CD4-positive, alpha-beta T cell treated with Interleukin-1 beta for 1 hour (primary cell): ENCODE measurements around the gene SLC25A12.

Source experiments
- DNase-seq, 2 donors: peaks; one replicate each; pipeline ENCODE4 v3.0.0-alpha.2; 2020 to 2022

SLC25A12 gene

GRCh38 chr2:171889333-171889732 lies 4.7 kb downstream of the SLC25A12 start:
- no peak for DNase-seq

DNA sequence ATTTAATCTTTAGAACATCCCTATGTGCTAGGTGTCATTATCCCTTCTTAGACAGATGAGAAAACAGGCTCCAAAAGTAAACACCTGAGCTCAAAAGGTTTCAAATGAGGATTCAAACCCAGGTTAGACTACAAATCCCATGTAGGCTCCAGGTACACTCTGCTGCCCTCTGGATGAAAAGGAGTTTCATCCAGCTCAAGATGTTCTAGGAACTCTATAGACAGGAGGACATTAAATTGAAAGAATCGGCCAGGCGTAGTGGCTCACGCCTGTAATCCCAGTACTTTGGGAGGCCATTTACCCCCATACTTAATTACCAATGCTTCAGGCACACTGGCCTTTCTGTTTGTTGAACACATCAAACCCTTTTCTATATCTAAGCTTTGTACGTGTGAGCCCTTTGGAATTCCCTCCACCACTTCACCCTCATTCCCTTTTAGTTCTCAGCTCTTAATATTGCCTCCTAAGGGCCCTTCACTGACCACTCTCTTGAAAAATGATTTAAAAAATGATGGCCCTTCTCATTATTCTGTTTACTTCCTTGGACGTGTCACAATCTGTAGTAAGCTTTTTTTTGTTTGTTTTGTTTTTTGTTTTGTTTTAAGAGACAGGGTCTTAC lies 10.7 kb downstream of the SLC25A12 start:
- no peak for DNase-seq

- DNase-seq, result no peak
These were observed 11.8 kb downstream of the SLC25A12 start for GRCh38 chr2:171882089-171882769.

DNA sequence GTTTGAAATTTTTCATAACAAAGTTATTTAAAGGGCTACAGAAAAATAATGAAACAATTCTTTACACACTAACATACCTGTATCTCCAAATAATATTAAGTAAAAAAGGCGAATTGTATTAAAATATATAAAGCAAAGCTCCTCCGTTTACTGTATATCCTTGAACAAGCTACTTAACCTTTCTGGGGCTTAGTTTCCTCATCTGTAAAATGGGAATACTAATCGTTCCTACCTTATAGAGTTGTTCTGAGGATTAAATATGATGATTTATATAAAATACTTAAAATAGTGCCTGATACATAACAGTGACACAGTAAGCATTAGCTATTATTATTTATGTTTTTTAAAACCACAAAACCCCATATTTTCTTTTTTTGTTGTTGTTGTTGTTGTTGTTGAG lies 13.3 kb downstream of the SLC25A12 start:
- DNase-seq, result no peak

- no peak for DNase-seq
These were observed 14.2 kb downstream of the SLC25A12 start for GRCh38 chr2:171879865-171880264.

DNA sequence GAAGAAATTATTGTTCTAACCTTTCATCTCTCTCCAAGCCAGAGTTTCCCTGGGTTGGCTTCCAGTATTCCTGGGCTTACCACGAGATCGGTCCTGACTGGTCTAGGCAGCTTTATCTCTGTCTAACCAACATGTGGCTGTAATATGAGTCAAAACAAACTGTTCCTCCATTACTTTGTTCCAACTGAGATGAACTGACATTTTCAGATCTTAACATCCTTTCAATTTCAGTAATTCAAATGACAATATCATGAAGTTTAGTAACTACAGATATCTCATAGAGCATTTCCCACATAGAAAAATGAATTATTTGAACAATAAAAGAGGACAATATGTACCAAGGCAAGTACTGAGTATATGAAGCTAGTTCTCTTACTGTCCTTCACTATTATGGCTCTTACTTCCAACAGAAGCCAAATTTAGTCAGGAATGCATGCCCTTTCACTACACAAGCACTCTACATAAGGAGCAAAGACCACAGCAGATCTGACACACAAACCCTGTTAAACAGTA lies 15.5 kb downstream of the SLC25A12 start:
- DNase-seq, result no peak

DNA sequence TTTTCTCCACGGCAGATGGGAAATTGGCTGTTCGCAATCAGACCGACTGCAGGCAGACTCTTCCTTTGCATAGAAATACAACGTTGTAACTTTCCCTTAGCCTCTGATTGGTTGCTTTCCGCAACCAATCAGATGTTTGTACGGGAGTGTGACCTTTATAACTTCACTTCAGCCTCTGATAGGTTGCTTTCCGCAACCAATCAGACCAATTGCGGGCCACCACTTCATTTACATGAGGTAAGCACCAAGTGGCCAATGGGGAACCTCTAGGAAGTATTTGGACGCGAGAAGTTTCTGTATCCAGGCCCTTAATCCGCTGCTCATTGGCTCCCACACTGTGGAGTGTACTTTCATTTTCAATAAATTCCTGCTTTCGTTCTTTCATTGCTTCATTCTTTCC lies 19.1 kb downstream of the SLC25A12 start:
- no peak for DNase-seq

DNA sequence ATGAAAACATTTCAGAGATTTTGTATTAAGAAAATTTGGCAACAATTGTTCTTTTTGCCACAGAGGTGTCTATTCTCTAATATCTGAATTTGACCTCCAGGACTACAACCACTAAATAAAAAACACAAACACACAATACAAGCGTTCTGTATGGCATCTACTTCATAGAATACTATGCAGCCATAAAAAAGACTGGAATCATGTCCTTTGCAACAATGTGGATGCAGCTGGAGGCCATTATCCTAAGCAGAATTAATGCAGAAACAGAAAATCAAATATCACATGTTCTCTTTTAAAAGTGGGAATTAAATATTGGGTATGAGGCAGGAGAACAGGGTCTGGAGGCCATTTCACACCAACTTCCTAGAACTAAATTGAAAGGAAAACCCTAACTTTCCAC lies 19.5 kb downstream of the SLC25A12 start:
- no peak for DNase-seq

DNA sequence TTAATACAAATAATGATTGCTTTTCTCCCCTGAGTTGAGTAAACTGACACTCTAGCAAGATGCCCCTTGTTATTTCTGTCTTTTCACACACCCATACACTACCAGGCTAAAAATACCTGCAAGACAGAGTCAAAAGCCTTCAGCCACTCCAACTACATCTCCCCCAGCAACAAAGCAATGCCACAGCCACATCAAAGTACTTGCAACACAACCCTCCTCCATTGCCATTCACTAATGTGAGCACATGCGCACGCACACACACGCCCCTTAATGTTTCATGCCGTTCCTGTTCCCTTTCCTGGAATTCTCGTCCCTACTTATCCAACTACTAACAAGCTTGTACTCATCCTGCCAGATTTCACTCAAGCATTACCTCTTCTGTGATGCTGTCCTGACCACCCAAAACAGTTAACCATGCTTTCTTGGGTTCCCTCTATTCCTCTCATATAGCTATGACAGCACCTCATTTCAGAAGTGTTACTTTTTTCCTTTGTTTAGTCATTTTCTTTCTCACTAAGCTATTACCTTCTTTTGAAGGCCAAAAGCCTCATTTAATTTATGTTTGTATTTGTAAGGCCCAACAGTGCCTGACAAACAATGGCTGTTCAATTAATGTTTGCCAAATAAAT lies 29.6 kb downstream of the SLC25A12 start:
- no peak for DNase-seq

- no peak for DNase-seq
These were observed 31.5 kb downstream of the SLC25A12 start for GRCh38 chr2:171862501-171862900.

GRCh38 chr2:171858397-171858958 lies 35.6 kb downstream of the SLC25A12 start:
- no peak for DNase-seq

- DNase-seq, result no peak
These were observed 38.6 kb downstream of the SLC25A12 start for GRCh38 chr2:171855401-171855800.

- no peak for DNase-seq
These were observed 41.6 kb downstream of the SLC25A12 start for GRCh38 chr2:171852366-171852888.

- no peak for DNase-seq
These were observed 46.4 kb downstream of the SLC25A12 start for GRCh38 chr2:171847627-171848026.

DNA sequence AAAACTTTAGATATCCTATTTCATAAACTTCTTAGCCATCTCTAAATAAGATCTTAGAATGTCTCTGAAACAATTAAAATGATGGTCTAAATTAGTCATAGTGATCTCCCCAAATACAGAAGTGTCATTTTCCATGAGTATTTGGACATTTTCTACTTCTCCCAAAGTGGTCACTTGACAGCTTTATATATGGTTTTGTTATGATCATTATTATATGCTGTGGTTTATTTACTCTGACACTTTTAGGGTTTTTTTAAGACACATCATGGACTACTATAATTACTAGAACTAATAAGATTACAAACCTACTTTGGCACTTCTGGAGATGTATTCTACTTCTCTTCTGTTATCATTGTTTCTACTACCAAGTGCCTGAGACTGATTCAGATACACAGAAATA lies 47.1 kb downstream of the SLC25A12 start:
- no peak for DNase-seq

DNA sequence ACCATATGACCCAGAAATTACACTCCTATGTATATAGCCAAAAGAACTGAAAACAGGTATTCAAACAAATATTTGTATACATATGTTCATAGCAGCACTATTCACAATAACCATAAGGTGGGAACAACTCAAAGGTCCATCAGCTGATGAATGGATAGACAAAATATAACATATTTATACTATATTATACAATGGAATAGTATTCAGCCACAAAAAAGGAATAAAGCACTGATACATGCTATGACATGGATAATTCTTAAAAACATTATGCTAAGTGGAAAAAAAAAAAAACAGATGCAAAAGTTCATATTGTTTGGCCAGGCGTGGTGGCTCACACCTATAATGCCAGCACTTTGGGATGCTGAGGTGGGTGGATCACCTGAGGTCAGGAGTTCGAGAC lies 52.0 kb downstream of the SLC25A12 start:
- no peak for DNase-seq

DNA sequence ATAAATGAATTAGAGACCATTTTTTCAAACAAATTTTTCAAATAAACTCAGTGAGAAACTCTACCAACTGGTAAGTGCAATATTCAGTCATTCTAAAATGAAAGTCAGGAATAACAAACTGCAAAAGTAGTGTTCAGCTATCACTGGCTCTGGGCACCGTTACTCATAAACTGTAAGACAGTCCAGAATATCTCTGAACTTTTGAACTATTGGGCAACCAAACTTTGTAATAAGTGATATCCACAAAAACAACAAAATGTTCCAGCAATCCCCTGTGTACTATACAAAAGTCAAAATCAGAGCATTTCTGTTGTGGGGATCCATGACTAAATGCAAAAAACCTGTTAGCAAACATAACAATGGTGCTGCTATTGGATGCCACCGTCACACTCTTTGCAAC lies 56.3 kb downstream of the SLC25A12 start:
- DNase-seq, result no peak

GRCh38 chr2:171836146-171836910 lies 57.7 kb downstream of the SLC25A12 start:
- DNase-seq, result no peak

DNA sequence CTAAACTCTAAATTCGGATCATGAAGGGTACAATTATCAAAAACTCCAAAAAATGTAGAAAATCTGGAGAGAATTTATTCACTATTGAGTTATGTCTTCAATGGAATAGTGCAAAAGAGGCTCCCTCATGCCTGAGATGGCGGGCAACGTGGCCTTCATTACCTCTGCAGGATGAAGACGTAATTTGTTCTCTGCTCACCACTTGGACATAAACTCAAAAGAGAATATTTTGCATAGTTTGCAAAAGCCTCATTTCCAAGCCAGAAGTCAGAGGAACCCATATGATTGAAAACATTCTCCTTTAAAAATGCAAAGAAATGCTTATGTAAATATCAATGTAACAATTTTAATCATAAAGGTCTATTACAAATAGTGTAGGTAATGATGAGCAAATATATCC lies 58.7 kb downstream of the SLC25A12 start:
- no peak for DNase-seq

DNA sequence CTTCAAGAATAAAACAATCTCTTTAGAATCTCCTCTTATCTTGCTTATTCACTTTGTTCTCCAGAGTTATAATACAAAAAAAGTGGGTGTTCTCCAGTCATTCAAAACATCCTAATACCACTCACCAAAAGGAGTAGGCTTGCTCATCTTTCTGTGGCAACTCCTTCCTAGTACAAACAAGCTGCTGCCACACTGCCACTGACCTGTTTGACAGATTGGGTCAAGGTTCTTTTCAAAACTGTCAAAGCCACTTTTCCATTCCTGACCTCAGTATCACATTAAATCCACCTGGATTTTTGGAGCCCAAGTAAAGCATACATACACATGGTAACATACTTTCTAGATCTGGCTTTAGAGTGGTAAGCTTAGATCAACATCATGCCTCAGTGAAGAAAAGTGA lies 59.8 kb downstream of the SLC25A12 start:
- DNase-seq, result no peak

GRCh38 chr2:171832489-171832888 lies 61.6 kb downstream of the SLC25A12 start:
- no peak for DNase-seq

DNA sequence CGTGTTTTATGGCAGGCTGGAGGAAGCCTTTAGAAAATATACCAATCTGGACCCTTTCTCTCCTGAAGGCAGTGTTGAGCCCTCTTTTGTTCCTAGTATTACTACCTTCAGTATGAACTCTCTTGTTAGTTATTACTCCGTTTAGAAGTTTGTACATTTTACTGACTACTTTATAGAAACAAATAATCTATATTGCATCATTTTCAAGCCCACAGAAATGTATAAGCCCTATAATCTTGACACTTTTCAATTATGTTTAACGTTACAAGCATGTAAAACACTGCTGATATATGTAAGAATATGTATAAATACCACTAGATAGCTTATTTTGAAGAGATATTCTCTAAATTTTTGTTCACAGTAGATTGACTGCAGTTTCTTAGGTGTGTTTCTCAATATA lies 64.0 kb downstream of the SLC25A12 start:
- no peak for DNase-seq

DNA sequence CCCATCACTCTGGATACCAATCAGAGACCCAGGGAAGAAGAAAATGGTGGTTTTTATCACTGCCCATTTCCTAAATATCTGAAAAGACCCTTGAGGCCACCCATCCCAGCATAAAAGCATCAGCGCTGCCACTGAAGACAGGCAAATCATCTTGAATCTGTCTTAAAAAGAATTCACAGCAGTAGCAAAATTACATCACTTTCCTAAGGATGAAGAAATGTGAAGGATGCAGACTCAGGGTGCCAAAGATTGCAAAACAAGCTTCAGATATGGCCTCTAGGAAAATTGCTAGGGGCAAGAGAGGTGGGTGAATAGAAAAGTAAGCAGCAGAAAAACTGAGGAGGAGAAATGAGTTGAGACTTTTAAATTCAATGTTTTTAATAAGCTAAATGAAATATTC lies 70.0 kb downstream of the SLC25A12 start:
- no peak for DNase-seq
